ENCODE data around the gene STAB2. TPM values are rescaled to one million over a fixed set of nuclear protein-coding genes. Genes with fewer than 3 reads are reported as not detected.
A peak's percentile ranks its signal among the peaks of the same experiment; 100 is the strongest.

Gene STAB2
- polyA plus RNA-seq, 3 donors, result not detected

- no peak overlapping the region for H3K4me3 ChIP-seq (replicated peaks in 1 of 3; ENCODE audit: low read depth in 2 of 3, low read length in 3 of 3)
- peaks cover 45% of the 10 kb centered on the region for H3K4me1 Mint-ChIP-seq
- H2AFZ ChIP-seq (ENCODE audit: insufficient read depth, low read depth, low read length, poor library complexity, severe bottlenecking), result peak overlapping the region; percentile 32
- no peak for DNase-seq
- WGBS (ENCODE audit: insufficient coverage), result 83% methylated on average over 3 of the region's 9 CpGs
- H3K27ac Mint-ChIP-seq, result peak overlapping the region in 6 of 7 donors; percentile 56 to 89 (median 80)
- H3K27me3 Mint-ChIP-seq (ENCODE audit: low read depth in 3 of 3), result peaks cover 0 to 3% (median 0%) of the 10 kb centered on the region in 3 donors
- intact Hi-C loops (cut with micrococcal nuclease), result no loop called here
- peaks cover 17 to 36% of the 10 kb centered on the region in 2 donors for H3K36me3 Mint-ChIP-seq
- peaks cover 0 to 3% (median 0%) of the 10 kb centered on the region in 7 donors for H3K9me3 Mint-ChIP-seq
- peaks cover 34 to 44% of the 10 kb centered on the region in 2 donors for H3K4me1 ChIP-seq (ENCODE audit: control insufficient read depth in 1 of 2, insufficient read depth in 2 of 2, low read length in 2 of 2)
- H3K4me3 Mint-ChIP-seq, result peak overlapping the region in 1 of 2 donors; percentile 12
- no peak overlapping the region for H3K9ac ChIP-seq (ENCODE audit: insufficient read depth, low read length, poor library complexity, severe bottlenecking)
- H3K79me2 ChIP-seq (ENCODE audit: insufficient read depth, low read length), result no peaks in the 10 kb centered on the region
- H3K27ac ChIP-seq (ENCODE audit: low read depth in 1 of 2, low read length in 2 of 2), result peak overlapping the region; percentile 63 to 70
- H4K20me1 ChIP-seq (ENCODE audit: insufficient read depth, low read length), result no peaks in the 10 kb centered on the region
- no peaks in the 10 kb centered on the region for H3K27me3 ChIP-seq (ENCODE audit: control insufficient read depth in 2 of 2, insufficient read depth in 2 of 2, low read length in 2 of 2)
- TF ChIP-seq CTCF (IDR thresholded peaks at IDR 0.05), result no peak
- no peaks in the 10 kb centered on the region for H3K9me3 ChIP-seq (replicated peaks in 1 of 2; ENCODE audit: control insufficient read depth in 1 of 2, insufficient read depth in 1 of 2, low read length in 2 of 2)
- peaks cover 0 to 11% of the 10 kb centered on the region in 2 donors for H3K36me3 ChIP-seq (replicated peaks in 1 of 2; ENCODE audit: control insufficient read depth in 1 of 2, insufficient read depth in 2 of 2, low read length in 2 of 2)
- H3K4me2 ChIP-seq (replicated peaks; ENCODE audit: extremely low read depth, low read length, poor library complexity, severe bottlenecking), result no peak overlapping the region
Observed at GRCh38 chr12:103807561-103808238, 220.6 kb downstream of the STAB2 start.

GRCh38 chr12:103808239-103808880 lies 221.3 kb downstream of the STAB2 start:
- no peaks in the 10 kb centered on the region for H3K79me2 ChIP-seq (ENCODE audit: insufficient read depth, low read length)

More at GRCh38 chr12:103808239-103808880, 221.3 kb downstream of the STAB2 start:
- TF ChIP-seq CTCF (IDR thresholded peaks at IDR 0.05), result no peak
- H3K36me3 ChIP-seq (replicated peaks in 1 of 2; ENCODE audit: control insufficient read depth in 1 of 2, insufficient read depth in 2 of 2, low read length in 2 of 2), result peaks cover 0 to 15% of the 10 kb centered on the region in 2 donors
- H3K27me3 Mint-ChIP-seq (ENCODE audit: low read depth in 3 of 3), result peaks cover 0 to 3% (median 0%) of the 10 kb centered on the region in 3 donors
- WGBS (ENCODE audit: insufficient coverage), result 95% methylated on average over 4 of the region's 6 CpGs
- H2AFZ ChIP-seq (ENCODE audit: insufficient read depth, low read depth, low read length, poor library complexity, severe bottlenecking), result no peak overlapping the region
- peaks cover 19 to 41% of the 10 kb centered on the region in 2 donors for H3K36me3 Mint-ChIP-seq
- H3K27ac ChIP-seq (ENCODE audit: low read depth in 1 of 2, low read length in 2 of 2), result no peak overlapping the region
- H3K27me3 ChIP-seq (ENCODE audit: control insufficient read depth in 2 of 2, insufficient read depth in 2 of 2, low read length in 2 of 2), result no peaks in the 10 kb centered on the region
- H4K20me1 ChIP-seq (ENCODE audit: insufficient read depth, low read length), result no peaks in the 10 kb centered on the region
- peaks cover 43% of the 10 kb centered on the region for H3K4me1 Mint-ChIP-seq
- DNase-seq, result no peak
- H3K27ac Mint-ChIP-seq, result peak overlapping the region in 3 of 7 donors; percentile 56 to 67 (median 65)
- intact Hi-C loops (cut with micrococcal nuclease), result no loop called here
- peak overlapping the region in 1 of 2 donors; percentile 12 for H3K4me3 Mint-ChIP-seq
- no peak overlapping the region for H3K9ac ChIP-seq (ENCODE audit: insufficient read depth, low read length, poor library complexity, severe bottlenecking)
- no peak overlapping the region for H3K4me3 ChIP-seq (replicated peaks in 1 of 3; ENCODE audit: low read depth in 2 of 3, low read length in 3 of 3)
- peaks cover 0 to 3% (median 0%) of the 10 kb centered on the region in 7 donors for H3K9me3 Mint-ChIP-seq
- H3K4me2 ChIP-seq (replicated peaks; ENCODE audit: extremely low read depth, low read length, poor library complexity, severe bottlenecking), result no peak overlapping the region
- H3K4me1 ChIP-seq (ENCODE audit: control insufficient read depth in 1 of 2, insufficient read depth in 2 of 2, low read length in 2 of 2), result peaks cover 34 to 43% of the 10 kb centered on the region in 2 donors
- H3K9me3 ChIP-seq (replicated peaks in 1 of 2; ENCODE audit: control insufficient read depth in 1 of 2, insufficient read depth in 1 of 2, low read length in 2 of 2), result no peaks in the 10 kb centered on the region

Data from CD14-positive monocyte (primary cell).